SK-N-SH treated with all-trans-retinoic acid at 6 μM for 48 hours (cell line): ENCODE results near the gene FXR2.

Source experiments
- ESRRG ChIP-seq: fragments of 250-450 bp; sonication (Bioruptor Pico); IDR thresholded peaks from 2 replicates; pipeline ENCODE4 v1.6.1; 2021; ENCODE audit warnings: mild to moderate bottlenecking
- PATZ1 ChIP-seq: fragments of 250-450 bp; sonication (Bioruptor Pico); IDR thresholded peaks from 2 replicates; pipeline ENCODE4 v1.8.0; 2020; ENCODE audit warnings: mild to moderate bottlenecking, moderate library complexity, borderline replicate concordance

- TF ChIP-seq PATZ1 = no peak
- no peak for TF ChIP-seq ESRRG (CRISPR knock-in tag)
Observed at GRCh38 chr17:7592422-7593021, 22.2 kb downstream of the FXR2 start.
